Calu3 (cell line): Measurements from ENCODE around the gene LIPM. TPM values are rescaled to one million over a fixed set of nuclear protein-coding genes. Genes with fewer than 3 reads are reported as not detected.

ENCODE experiments used
- BruUV-seq: library from RNA; stranded (reverse); fragments of 400-500 nt; replicated peaks from 2 replicates; lab custom pipeline; 2021; lab: Mats Ljungman, UMichigan
- CTCF ChIA-PET: fragments of 300-600 bp; sonication (Branson Sonifier 250); formaldehyde crosslinking; loops from one replicate; lab custom pipeline; 2022; ENCODE audit warnings: antibody characterized with exemption; lab: Charles Lee
- DNase-seq: peaks from one replicate; pipeline ENCODE4 v3.0.0; 2022
- H3K27ac Mint-ChIP-seq: one replicate; pipeline ENCODE4 v1.8.0; 2022; ENCODE audit warnings: mixed read lengths; ENCODE audit not compliant: unreplicated experiment
- H3K27me3 Mint-ChIP-seq: one replicate; pipeline ENCODE4 v1.8.0; 2022; ENCODE audit warnings: mixed read lengths; ENCODE audit not compliant: unreplicated experiment
- H3K36me3 Mint-ChIP-seq: one replicate; pipeline ENCODE4 v1.8.0; 2022; ENCODE audit warnings: mild to moderate bottlenecking, moderate library complexity, mixed read lengths; ENCODE audit not compliant: insufficient read depth, unreplicated experiment
- H3K4me1 Mint-ChIP-seq: one replicate; pipeline ENCODE4 v1.8.0; 2022; ENCODE audit warnings: mild to moderate bottlenecking, low read depth, mixed read lengths; ENCODE audit not compliant: unreplicated experiment
- H3K4me3 Mint-ChIP-seq: one replicate; pipeline ENCODE4 v1.8.0; 2022; ENCODE audit warnings: mild to moderate bottlenecking, low read depth, moderate library complexity, mixed read lengths; ENCODE audit not compliant: unreplicated experiment
- H3K9me3 Mint-ChIP-seq: one replicate; pipeline ENCODE4 v1.8.0; 2022; ENCODE audit warnings: low read depth, mixed read lengths; ENCODE audit not compliant: unreplicated experiment
- intact Hi-C: fragments of 100-400 bp; cut with micrococcal nuclease; formaldehyde crosslinking; loops from one replicate; pipeline ENCODE4 v1.10.0; 2022; ENCODE audit not compliant: unreplicated experiment
- total RNA-seq: library from RNA; stranded (reverse); gene quantifications from 2 replicates; pipeline ENCODE4 v1.2.3, GENCODE V29; 2022
- TF ChIP-seq, protein P1 (sequence below): fragments of 200-600 bp; IDR thresholded peaks from one replicate; pipeline ENCODE4 v1.8.0; 2022; ENCODE audit warnings: antibody characterized with exemption; ENCODE audit not compliant: unreplicated experiment

LIPM gene
- total RNA-seq, 1 experiment from 2014 or later, result not detected

DNA sequence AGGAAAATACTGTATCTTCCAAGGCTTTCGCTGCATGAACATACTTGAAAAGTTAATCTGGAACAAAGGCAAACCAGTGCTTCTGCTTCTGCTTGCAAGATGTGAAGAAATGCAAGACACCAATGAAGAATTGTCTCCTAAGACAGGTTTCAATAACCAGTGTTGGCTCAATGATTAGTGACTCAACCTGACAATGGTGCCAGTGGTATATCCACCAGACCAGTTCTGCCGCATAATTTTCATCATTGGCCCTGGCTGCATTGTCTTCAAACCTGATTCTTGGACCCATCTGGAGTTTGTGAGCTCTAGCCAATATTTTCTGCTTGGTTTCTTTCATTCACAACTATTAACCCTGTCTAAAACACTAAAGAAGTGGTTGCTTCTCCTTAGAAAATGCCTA, 63.9 kb downstream of the LIPM start:
- TF ChIP-seq, protein P1, sequence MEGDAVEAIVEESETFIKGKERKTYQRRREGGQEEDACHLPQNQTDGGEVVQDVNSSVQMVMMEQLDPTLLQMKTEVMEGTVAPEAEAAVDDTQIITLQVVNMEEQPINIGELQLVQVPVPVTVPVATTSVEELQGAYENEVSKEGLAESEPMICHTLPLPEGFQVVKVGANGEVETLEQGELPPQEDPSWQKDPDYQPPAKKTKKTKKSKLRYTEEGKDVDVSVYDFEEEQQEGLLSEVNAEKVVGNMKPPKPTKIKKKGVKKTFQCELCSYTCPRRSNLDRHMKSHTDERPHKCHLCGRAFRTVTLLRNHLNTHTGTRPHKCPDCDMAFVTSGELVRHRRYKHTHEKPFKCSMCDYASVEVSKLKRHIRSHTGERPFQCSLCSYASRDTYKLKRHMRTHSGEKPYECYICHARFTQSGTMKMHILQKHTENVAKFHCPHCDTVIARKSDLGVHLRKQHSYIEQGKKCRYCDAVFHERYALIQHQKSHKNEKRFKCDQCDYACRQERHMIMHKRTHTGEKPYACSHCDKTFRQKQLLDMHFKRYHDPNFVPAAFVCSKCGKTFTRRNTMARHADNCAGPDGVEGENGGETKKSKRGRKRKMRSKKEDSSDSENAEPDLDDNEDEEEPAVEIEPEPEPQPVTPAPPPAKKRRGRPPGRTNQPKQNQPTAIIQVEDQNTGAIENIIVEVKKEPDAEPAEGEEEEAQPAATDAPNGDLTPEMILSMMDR, result no peak
- Mint-ChIP-seq H3K9me3 (no peaks in the 10 kb centered on the region), H3K4me1 (no peaks in the 10 kb centered on the region), H3K27ac (no peak overlapping the region), H3K36me3 (no peaks in the 10 kb centered on the region), H3K4me3 (no peak overlapping the region), H3K27me3 (no peaks in the 10 kb centered on the region)
- BruUV-seq, result no TSS peak
- intact Hi-C loops, result no loop called here
- DNase-seq, result no peak
- CTCF ChIA-PET, result no interaction called here

DNA sequence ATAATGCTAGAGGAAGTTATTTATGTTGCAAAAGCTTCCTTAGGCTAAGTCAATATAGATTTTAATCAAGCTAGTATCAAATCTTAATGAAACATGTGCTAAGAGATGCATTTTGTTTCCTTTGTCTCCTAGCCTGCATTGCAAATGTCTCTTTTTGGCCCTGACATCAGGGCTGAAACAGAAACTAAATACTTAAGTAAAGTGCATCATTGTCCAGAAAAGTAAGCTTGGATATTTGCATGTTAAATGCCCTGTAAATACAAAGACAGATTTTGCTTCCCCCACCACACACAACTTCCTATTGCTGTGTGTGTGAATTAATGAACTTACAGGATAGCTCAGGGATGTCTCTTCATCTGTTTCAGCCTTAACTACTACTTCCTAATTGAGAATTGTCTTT, 67.6 kb downstream of the LIPM start:
- no peak for DNase-seq
- TF ChIP-seq, protein P1, result no peak
- CTCF ChIA-PET, result interaction anchor here (1.8 kb wide), 1 partner anchor 34 kb away, joined by 4 read pairs; no protein-coding TSS in a partner anchor
- BruUV-seq, result no TSS peak
- no peak overlapping the region for H3K27ac Mint-ChIP-seq
- no peaks in the 10 kb centered on the region for H3K36me3 Mint-ChIP-seq
- H3K9me3 Mint-ChIP-seq, result no peaks in the 10 kb centered on the region
- no peaks in the 10 kb centered on the region for H3K27me3 Mint-ChIP-seq
- no peak overlapping the region for H3K4me3 Mint-ChIP-seq
- intact Hi-C loops, result no loop called here
- H3K4me1 Mint-ChIP-seq, result no peaks in the 10 kb centered on the region

Other genes starting within 250 kb of the LIPM start
- 6.3 and 7.1 TPM in 2 replicates for gene RNLS, start 219.4 kb upstream of the LIPM start, total RNA-seq
- gene LIPJ, start 216.0 kb upstream of the LIPM start, total RNA-seq, result not detected in 2 replicates
- gene LIPF, start 138.3 kb upstream of the LIPM start, total RNA-seq, result not detected in 2 replicates
- gene LIPK, start 96.5 kb upstream of the LIPM start, total RNA-seq, result not detected in 2 replicates
- gene LIPN, start 42.7 kb upstream of the LIPM start, total RNA-seq, result not detected in 2 replicates
- 20.6 and 33.7 TPM in 2 replicates for gene ANKRD22, start 49.1 kb downstream of the LIPM start, total RNA-seq
- gene STAMBPL1, start 77.5 kb downstream of the LIPM start, total RNA-seq, result 9.4 and 9.5 TPM in 2 replicates
- 1.0 and 1.1 TPM in 2 replicates for gene ACTA2, start 150.0 kb downstream of the LIPM start, total RNA-seq
- 3.1 and 5.5 TPM in 2 replicates for gene FAS, start 188.1 kb downstream of the LIPM start, total RNA-seq